Left ventricle myocardium inferior (tissue), 1 donor: ENCODE data around the gene LPAR2. TPM values are rescaled to one million over a fixed set of nuclear protein-coding genes. Genes with fewer than 3 reads are reported as not detected.
"Not testable (repeated sequence)": the region's sequence is repeated elsewhere in the genome, so short reads cannot be mapped to it uniquely, and the experiment has no call there.

ENCODE experiments used
- DNase-seq: peaks from one replicate; pipeline ENCODE4 v3.0.0-alpha.2; 2020
- H3K27ac ChIP-seq: fragments of 200-600 bp; replicated peaks from 2 replicates; pipeline ENCODE4 v1.8.0; 2021
- H3K27me3 ChIP-seq: fragments of 200-600 bp; 2 replicates; pipeline ENCODE4 v1.8.0; 2021; ENCODE audit warnings: low read depth
- H3K36me3 ChIP-seq: fragments of 200-600 bp; 2 replicates; pipeline ENCODE4 v1.8.0; 2021
- H3K4me1 ChIP-seq: fragments of 200-600 bp; 2 replicates; pipeline ENCODE4 v1.8.0; 2021
- H3K4me3 ChIP-seq: fragments of 200-600 bp; 2 replicates; pipeline ENCODE4 v1.8.0; 2021; ENCODE audit warnings: mild to moderate bottlenecking, moderate library complexity
- H3K9me3 ChIP-seq: fragments of 200-600 bp; replicated peaks from 2 replicates; pipeline ENCODE4 v1.8.0; 2021
- CTCF ChIP-seq: fragments of 200-600 bp; IDR thresholded peaks from 2 replicates; pipeline ENCODE4 v1.8.0; 2021; ENCODE audit warnings: antibody characterized with exemption, mild to moderate bottlenecking, borderline replicate concordance
- intact Hi-C: fragments of 100-400 bp; cut with micrococcal nuclease; formaldehyde crosslinking; loops from one replicate; pipeline ENCODE4 v1.11.0; 2022
- total RNA-seq: library from RNA; stranded (reverse); fragmentation: NEBNext Ultra II Directional; extraction: Animal tissue kit (Norgen Biotek cat#: 25700); gene quantifications from one replicate; pipeline ENCODE4 v1.2.1, GENCODE V29; 2021
- donor health status: DM: no; HTN: yes; CAD: no; lungs with severe emphysema.

The LPAR2 gene
- total RNA-seq, 1 donor from 2014 or later: 0.88 TPM

- no peak for TF ChIP-seq CTCF
- no peak for DNase-seq
- Histone ChIP-seq H3K4me1 (no peaks in the 10 kb centered on the region), H3K4me3 (no peak overlapping the region), H3K27ac (no peak overlapping the region), H3K27me3 (peaks cover 12% of the 10 kb centered on the region), H3K36me3 (no peaks in the 10 kb centered on the region), H3K9me3 (no peaks in the 10 kb centered on the region)
- intact Hi-C loops: no loop called here
Measured at GRCh38 chr19:19606021-19606420, 22.0 kb downstream of the LPAR2 start.

GRCh38 chr19:19602713-19603324 lies 25.2 kb downstream of the LPAR2 start:
- no peak for DNase-seq
- Histone ChIP-seq H3K36me3 (no peaks in the 10 kb centered on the region), H3K4me3 (no peak overlapping the region), H3K9me3 (no peaks in the 10 kb centered on the region), H3K4me1 (no peaks in the 10 kb centered on the region), H3K27me3 (peaks cover 6% of the 10 kb centered on the region), H3K27ac (no peak overlapping the region)
- no peak for TF ChIP-seq CTCF
- intact Hi-C loops: no loop called here

- Histone ChIP-seq H3K4me1 (no peaks in the 10 kb centered on the region), H3K36me3 (no peaks in the 10 kb centered on the region), H3K27ac (no peak overlapping the region), H3K27me3 (peaks cover 6% of the 10 kb centered on the region), H3K4me3 (no peak overlapping the region), H3K9me3 (no peaks in the 10 kb centered on the region)
- intact Hi-C loops: no loop called here
- no peak for TF ChIP-seq CTCF
- no peak for DNase-seq
Measured at GRCh38 chr19:19602136-19602712, 25.8 kb downstream of the LPAR2 start.

GRCh38 chr19:19600793-19601330 lies 27.2 kb downstream of the LPAR2 start:
- Histone ChIP-seq H3K27me3 (peaks cover 6% of the 10 kb centered on the region), H3K4me3 (no peak overlapping the region), H3K9me3 (no peaks in the 10 kb centered on the region), H3K27ac (no peak overlapping the region), H3K4me1 (no peaks in the 10 kb centered on the region), H3K36me3 (no peaks in the 10 kb centered on the region)
- intact Hi-C loops: no loop called here
- no peak for DNase-seq
- TF ChIP-seq CTCF: no peak

GRCh38 chr19:19598728-19599451 lies 29.1 kb downstream of the LPAR2 start:
- not testable (repeated sequence) for H3K4me1 ChIP-seq, DNase-seq

More at GRCh38 chr19:19598728-19599451, 29.1 kb downstream of the LPAR2 start:
- H3K27ac ChIP-seq, H3K36me3 ChIP-seq, H3K9me3 ChIP-seq, H3K4me3 ChIP-seq, H3K27me3 ChIP-seq, intact Hi-C loops: not testable (repeated sequence)
